Measurements from ENCODE around the gene IL20RB.

DNA sequence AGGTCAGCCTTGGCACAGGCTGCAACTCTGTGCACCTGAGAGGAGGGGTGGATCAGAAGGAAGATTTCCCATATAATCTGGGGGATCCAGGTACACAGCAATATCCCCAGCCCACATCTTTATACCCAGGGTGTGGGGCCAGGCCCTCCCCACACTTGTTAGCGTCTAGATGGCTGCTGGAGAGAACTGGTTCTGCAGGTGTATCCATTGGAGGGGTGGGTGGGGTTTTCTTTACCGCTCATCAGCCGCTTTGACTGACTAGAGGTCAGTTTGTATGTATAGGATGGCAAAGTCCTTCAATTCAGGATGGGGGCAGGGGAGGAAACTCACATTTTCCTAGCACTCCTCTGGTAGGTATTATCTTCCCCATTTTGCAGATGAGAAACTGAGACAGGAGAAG, 92.5 kb downstream of the IL20RB start:
- TF ChIP-seq POLR2AphosphoS5 (IDR thresholded peaks at IDR 0.05) (no peak), POLR2A (IDR thresholded peaks at IDR 0.05; ENCODE audit: low read depth) (no peak)
- TF ChIP-seq, protein P1, sequence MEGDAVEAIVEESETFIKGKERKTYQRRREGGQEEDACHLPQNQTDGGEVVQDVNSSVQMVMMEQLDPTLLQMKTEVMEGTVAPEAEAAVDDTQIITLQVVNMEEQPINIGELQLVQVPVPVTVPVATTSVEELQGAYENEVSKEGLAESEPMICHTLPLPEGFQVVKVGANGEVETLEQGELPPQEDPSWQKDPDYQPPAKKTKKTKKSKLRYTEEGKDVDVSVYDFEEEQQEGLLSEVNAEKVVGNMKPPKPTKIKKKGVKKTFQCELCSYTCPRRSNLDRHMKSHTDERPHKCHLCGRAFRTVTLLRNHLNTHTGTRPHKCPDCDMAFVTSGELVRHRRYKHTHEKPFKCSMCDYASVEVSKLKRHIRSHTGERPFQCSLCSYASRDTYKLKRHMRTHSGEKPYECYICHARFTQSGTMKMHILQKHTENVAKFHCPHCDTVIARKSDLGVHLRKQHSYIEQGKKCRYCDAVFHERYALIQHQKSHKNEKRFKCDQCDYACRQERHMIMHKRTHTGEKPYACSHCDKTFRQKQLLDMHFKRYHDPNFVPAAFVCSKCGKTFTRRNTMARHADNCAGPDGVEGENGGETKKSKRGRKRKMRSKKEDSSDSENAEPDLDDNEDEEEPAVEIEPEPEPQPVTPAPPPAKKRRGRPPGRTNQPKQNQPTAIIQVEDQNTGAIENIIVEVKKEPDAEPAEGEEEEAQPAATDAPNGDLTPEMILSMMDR (IDR thresholded peaks at IDR 0.05) = no peak
